ENCODE results near the gene SF3B5. TPM values are rescaled to one million over a fixed set of nuclear protein-coding genes. Genes with fewer than 3 reads are reported as not detected.
"Not testable (repeated sequence)": the region's sequence is repeated elsewhere in the genome, so short reads cannot be mapped to it uniquely, and the experiment has no call there.

SF3B5 gene
- total RNA-seq, 1 donor from 2014 or later = 164 TPM

GRCh38 chr6:144047688-144048087 lies 47.7 kb downstream of the SF3B5 start:
- Mint-ChIP-seq H3K27me3 (ENCODE audit: low read depth) (peaks cover 4% of the 10 kb centered on the region), H3K36me3 (ENCODE audit: low read depth) (peaks cover 4% of the 10 kb centered on the region), H3K4me1 (no peaks in the 10 kb centered on the region), H3K27ac (ENCODE audit: unreplicated experiment) (no peak overlapping the region), H3K4me3 (no peak overlapping the region), H3K9me3 (peaks cover 12% of the 10 kb centered on the region)
- TF ChIP-seq CTCF (conservative IDR thresholded peaks at IDR 0.05) = no peak
- DNase-seq (ENCODE audit: low read depth, low spot score) = no peak

DNA sequence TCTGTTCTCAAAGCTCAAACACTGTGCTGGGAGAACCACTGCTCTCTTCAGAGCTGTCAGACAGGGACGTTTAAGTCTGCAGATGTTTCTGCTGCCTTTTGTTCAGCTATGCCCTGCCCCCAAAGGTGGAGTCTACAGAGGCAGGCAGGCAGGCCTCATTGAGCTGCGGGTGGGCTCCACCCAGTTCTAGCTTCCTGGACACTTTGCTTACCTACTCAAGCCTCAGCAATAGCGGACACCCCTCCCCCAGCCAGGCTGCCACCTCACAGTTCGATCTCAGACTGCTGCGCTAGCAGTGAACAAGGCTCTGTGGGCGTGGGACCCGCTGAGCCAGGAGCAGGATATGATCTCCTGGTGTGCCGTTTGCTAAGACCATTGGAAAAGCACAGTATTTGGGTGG lies 48.7 kb downstream of the SF3B5 start:
- not testable (repeated sequence) for H3K27me3 Mint-ChIP-seq (ENCODE audit: low read depth); H3K4me3 Mint-ChIP-seq; H3K4me1 Mint-ChIP-seq; H3K36me3 Mint-ChIP-seq (ENCODE audit: low read depth); DNase-seq (ENCODE audit: low read depth, low spot score); H3K27ac Mint-ChIP-seq (ENCODE audit: unreplicated experiment)
- peaks cover 13% of the 10 kb centered on the region for H3K9me3 Mint-ChIP-seq

GRCh38 chr6:144044989-144045388 lies 50.4 kb downstream of the SF3B5 start:
- H3K27ac Mint-ChIP-seq (ENCODE audit: unreplicated experiment); H3K36me3 Mint-ChIP-seq (ENCODE audit: low read depth); H3K4me1 Mint-ChIP-seq; H3K27me3 Mint-ChIP-seq (ENCODE audit: low read depth); DNase-seq (ENCODE audit: low read depth, low spot score); H3K4me3 Mint-ChIP-seq: not testable (repeated sequence)
- H3K9me3 Mint-ChIP-seq = peaks cover 14% of the 10 kb centered on the region

Other genes with a start within 250 kb of the SF3B5 start
- not detected in 2 replicates for gene ZC2HC1B, start 231.1 kb downstream of the SF3B5 start, total RNA-seq
- 29.7 and 29.9 TPM in 2 replicates for gene PLAGL1, start 87.3 kb downstream of the SF3B5 start, total RNA-seq
- gene STX11, start 54.9 kb upstream of the SF3B5 start, total RNA-seq = not detected in 2 replicates
- gene UTRN, start 189.8 kb upstream of the SF3B5 start, total RNA-seq = 74.0 and 76.8 TPM in 2 replicates

Measured in neural crest cell (in vitro differentiated cells).